Activated CD8-positive, alpha-beta T cell treated with anti-CD3 and anti-CD28 coated beads, Interleukin-2, amount 10 ng/mL, durations not matched to agents 7 days and 5 days (primary cell): ENCODE data around the gene TP53AIP1. TPM values are rescaled to one million over a fixed set of nuclear protein-coding genes. Genes with fewer than 3 reads are reported as not detected.
"Not testable (repeated sequence)": the region's sequence is repeated elsewhere in the genome, so short reads cannot be mapped to it uniquely, and the experiment has no call there.

Source experiments
- ATAC-seq: fragments of 150-1000 bp; cut with Tn5 transposase; one replicate; pipeline ENCODE4 v1.10.0; 2021; ENCODE audit warnings: moderate library complexity
- CTCF ChIA-PET: fragments of 350-600 bp; sonication (Branson Sonifier 250); formaldehyde crosslinking; loops from one replicate; lab custom pipeline; 2021; ENCODE audit warnings: antibody characterized with exemption; lab: Charles Lee
- POLR2A ChIA-PET: fragments of 350-600 bp; sonication (Branson Sonifier 250); formaldehyde crosslinking; loops from one replicate; lab custom pipeline; 2021; ENCODE audit warnings: antibody characterized with exemption; lab: Charles Lee
- DNase-seq: peaks from one replicate; pipeline ENCODE4 v3.0.0-alpha.2; 2020
- H3K27ac Mint-ChIP-seq: one replicate; pipeline ENCODE4 v1.8.0; 2021; ENCODE audit warnings: mild to moderate bottlenecking, mixed read lengths
- H3K27me3 Mint-ChIP-seq: one replicate; pipeline ENCODE4 v1.8.0; 2021; ENCODE audit warnings: low read depth, mixed read lengths
- H3K36me3 Mint-ChIP-seq: one replicate; pipeline ENCODE4 v1.8.0; 2021; ENCODE audit warnings: low read depth, mixed read lengths
- H3K4me1 Mint-ChIP-seq: one replicate; pipeline ENCODE4 v1.8.0; 2021; ENCODE audit warnings: low read depth, mixed read lengths
- H3K4me3 Mint-ChIP-seq: one replicate; pipeline ENCODE4 v1.8.0; 2021; ENCODE audit warnings: mild to moderate bottlenecking, mixed read lengths
- H3K9me3 Mint-ChIP-seq: one replicate; pipeline ENCODE4 v1.8.0; 2022; ENCODE audit warnings: mixed read lengths; ENCODE audit not compliant: insufficient read depth
- total RNA-seq, 2 experiments: library from RNA; stranded (reverse); gene quantifications; one replicate each; pipeline ENCODE4 v1.2.3, GENCODE V29; 2021

The TP53AIP1 gene
- total RNA-seq, 2 experiments from 2014 or later = not detected

DNA sequence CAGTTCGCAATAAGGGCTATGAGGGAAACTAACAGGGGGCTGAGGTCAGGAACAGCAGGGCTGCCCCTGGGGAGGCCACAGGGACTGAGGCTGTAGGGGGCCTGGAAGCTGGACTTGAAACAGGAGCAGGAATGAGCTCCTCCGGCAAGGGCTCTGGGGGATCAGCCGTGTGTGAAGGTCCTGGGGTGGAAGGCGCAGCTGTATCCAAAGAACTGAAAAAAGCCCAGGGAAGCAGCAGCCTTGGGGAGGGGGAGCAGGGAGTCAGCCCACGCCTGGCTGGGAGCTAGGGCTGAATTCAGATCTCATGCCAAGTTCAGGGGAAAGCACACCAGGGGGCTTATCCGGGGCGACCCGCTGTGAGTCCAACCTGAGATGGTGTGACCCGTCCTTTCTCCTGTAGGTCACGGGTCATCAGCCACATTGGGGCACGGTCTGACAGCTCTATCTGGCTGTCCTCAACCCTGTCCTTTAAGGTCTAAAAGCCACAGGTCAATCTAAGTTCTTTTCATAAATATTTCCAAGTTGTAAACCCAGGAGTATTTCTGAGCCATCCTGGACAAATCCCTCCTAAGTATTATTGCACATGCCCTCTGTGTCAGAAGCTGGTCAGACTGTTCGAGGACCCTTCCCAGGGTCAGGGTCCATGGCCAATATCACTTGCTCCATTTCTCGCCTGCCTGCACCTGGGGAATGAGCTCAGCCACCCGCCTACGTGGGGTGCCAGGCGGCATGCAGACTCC, 18.0 kb downstream of the TP53AIP1 start:
- POLR2A ChIA-PET = no interaction called here
- Mint-ChIP-seq H3K27me3 (peaks cover 2% of the 10 kb centered on the region), H3K4me1 (peaks cover 8% of the 10 kb centered on the region), H3K27ac (no peak overlapping the region), H3K9me3 (no peaks in the 10 kb centered on the region), H3K4me3 (no peak overlapping the region), H3K36me3 (no peaks in the 10 kb centered on the region)
- DNase-seq = no peak
- CTCF ChIA-PET = interaction anchor here (0.7 kb wide), 1 partner anchor 39 kb away, joined by 3 read pairs; no protein-coding TSS in a partner anchor
- no peak for ATAC-seq

DNA sequence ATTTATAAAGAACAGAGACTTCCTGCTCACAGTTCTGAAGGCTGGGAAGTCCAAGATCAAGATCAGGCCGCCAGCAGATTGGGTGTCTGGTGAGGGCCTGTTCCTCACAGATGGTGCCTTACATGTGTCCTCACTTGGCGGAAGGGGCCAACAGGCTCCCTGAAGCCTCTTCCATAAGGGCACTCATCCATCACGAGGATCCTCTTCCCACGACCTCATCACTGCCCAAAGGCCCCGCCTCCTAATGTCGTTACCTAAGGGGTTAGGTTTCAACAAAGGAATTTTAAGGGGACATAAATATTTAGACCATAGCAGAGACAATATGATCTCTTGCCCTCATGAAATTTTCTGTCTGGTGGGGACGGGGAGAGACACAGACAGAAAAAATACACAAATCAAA, 18.6 kb downstream of the TP53AIP1 start:
- POLR2A ChIA-PET = no interaction called here
- Mint-ChIP-seq H3K27me3 (peaks cover 2% of the 10 kb centered on the region), H3K36me3 (no peaks in the 10 kb centered on the region), H3K4me3 (no peak overlapping the region), H3K27ac (no peak overlapping the region), H3K9me3 (no peaks in the 10 kb centered on the region), H3K4me1 (peaks cover 11% of the 10 kb centered on the region)
- ATAC-seq (no peak), DNase-seq (no peak)
- CTCF ChIA-PET = no interaction called here

DNA sequence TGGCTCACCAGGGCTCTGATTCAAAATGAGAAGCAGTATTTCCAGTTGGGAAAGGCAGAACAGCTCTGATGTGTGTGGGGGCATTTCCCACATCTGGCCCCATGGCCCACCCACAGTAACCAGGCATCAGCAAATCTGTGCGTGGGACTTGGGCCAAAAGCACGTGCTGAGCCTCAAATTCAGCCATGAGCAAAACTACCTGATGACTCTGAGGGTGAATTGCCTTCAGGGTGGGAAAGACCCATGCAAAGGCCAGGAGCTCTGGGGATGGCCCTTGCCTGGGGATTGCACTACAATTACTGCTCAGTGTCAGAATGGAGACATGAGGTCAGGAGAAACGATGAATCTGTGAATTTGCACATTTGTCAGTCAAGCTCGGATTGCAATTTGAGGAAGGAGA, 20.9 kb downstream of the TP53AIP1 start:
- ChIA-PET POLR2A (no interaction called here), CTCF (interaction anchor here (1.6 kb wide), 1 partner anchor 37 kb away, joined by 3 read pairs; no protein-coding TSS in a partner anchor)
- no peak for DNase-seq

DNA sequence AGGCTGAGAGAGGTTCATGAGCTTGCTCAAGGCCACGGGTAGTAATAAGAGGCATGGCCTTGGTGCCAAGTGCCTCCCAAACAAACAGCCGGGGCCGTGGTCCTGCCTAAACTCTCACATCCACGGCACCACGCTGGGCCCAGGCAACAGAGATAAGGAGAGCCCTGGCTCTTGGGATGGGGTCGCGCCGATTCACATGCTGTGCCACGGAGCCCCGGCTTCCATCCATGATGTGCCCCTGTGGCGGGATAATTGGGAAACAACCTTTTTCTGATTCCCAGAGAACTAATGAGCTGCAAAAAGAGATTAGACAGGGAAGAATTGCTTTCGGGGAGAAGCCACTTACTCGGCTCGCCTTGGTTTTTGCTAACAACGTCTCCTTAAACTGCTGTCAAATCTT, 22.0 kb downstream of the TP53AIP1 start:
- Mint-ChIP-seq H3K36me3 (no peaks in the 10 kb centered on the region), H3K9me3 (no peaks in the 10 kb centered on the region), H3K4me1 (peaks cover 4% of the 10 kb centered on the region), H3K4me3 (no peak overlapping the region), H3K27ac (no peak overlapping the region), H3K27me3 (peaks cover 2% of the 10 kb centered on the region)
- ChIA-PET POLR2A (no interaction called here), CTCF (interaction anchor here (1.6 to 2.4 kb wide), 2 partner anchors 36 kb away, joined by 3 to 8 read pairs; no protein-coding TSS in a partner anchor)
- no peak for ATAC-seq
- DNase-seq = no peak

More for the DNA sequence above, 20.9 kb downstream of the TP53AIP1 start:
- peaks cover 4% of the 10 kb centered on the region for H3K4me1 Mint-ChIP-seq
- no peaks in the 10 kb centered on the region for H3K36me3 Mint-ChIP-seq
- no peak overlapping the region for H3K4me3 Mint-ChIP-seq
- no peak overlapping the region for H3K27ac Mint-ChIP-seq
- no peak for ATAC-seq
- H3K9me3 Mint-ChIP-seq = no peaks in the 10 kb centered on the region
- peaks cover 2% of the 10 kb centered on the region for H3K27me3 Mint-ChIP-seq

DNA sequence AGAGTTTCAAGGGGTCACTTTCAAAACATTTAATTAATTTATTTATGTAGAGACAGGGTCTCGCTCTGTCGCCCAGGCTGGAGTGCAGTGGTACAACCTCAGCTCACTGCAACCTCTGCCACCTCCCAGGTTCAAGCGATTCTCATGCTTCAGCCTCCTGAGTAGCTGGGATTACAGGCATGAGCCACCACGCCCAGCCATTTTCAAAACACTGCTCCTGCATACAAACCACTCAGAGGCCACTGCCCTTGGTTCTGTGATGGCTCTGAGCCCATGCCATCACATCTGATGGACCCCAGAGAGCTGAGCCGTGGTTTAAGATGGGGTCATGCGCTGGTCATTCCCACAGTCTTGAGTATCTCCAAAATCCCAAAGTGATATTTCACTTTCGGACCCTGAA, 23.0 kb downstream of the TP53AIP1 start:
- not testable (repeated sequence) for H3K9me3 Mint-ChIP-seq, H3K36me3 Mint-ChIP-seq, H3K4me1 Mint-ChIP-seq, DNase-seq, H3K27me3 Mint-ChIP-seq, ATAC-seq, H3K4me3 Mint-ChIP-seq, H3K27ac Mint-ChIP-seq
- CTCF ChIA-PET = interaction anchor here (1.0 to 2.4 kb wide), 3 partner anchors 15 to 37 kb away, joined by 3 to 8 read pairs (median 3); no protein-coding TSS in a partner anchor
- POLR2A ChIA-PET = interaction anchor here (0.7 to 1.1 kb wide), 2 partner anchors 10 to 15 kb away, joined by 3 read pairs; no protein-coding TSS in a partner anchor

DNA sequence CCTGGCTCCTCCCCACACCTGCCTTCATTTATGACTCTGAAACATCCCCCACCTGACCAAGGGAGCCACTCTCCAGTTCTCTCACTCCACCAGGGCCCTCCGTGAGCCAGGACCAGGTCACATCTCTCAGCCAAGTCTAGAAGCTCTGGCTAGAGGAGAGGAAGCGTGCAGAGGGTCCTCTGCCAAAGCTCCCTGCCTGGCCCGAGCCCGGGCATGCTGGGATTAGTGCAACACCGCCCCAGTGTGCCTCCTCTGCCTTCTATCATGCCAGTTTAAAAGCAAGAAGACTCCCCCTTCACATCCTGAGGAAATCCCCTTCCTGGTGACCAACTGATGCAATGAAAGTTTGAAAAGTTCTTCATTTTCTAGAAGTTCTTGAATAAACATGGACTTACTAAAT, 23.5 kb downstream of the TP53AIP1 start:
- Mint-ChIP-seq H3K4me1 (peaks cover 4% of the 10 kb centered on the region), H3K9me3 (no peaks in the 10 kb centered on the region), H3K27me3 (no peaks in the 10 kb centered on the region), H3K4me3 (no peak overlapping the region), H3K36me3 (no peaks in the 10 kb centered on the region), H3K27ac (no peak overlapping the region)
- ChIA-PET CTCF (interaction anchor here (1.0 to 2.4 kb wide), 4 partner anchors 15 to 37 kb away, joined by 3 to 8 read pairs (median 3); no protein-coding TSS in a partner anchor), POLR2A (interaction anchor here (0.7 to 1.1 kb wide), 3 partner anchors 9 to 15 kb away, joined by 3 read pairs; no protein-coding TSS in a partner anchor)
- no peak for ATAC-seq
- no peak for DNase-seq

DNA sequence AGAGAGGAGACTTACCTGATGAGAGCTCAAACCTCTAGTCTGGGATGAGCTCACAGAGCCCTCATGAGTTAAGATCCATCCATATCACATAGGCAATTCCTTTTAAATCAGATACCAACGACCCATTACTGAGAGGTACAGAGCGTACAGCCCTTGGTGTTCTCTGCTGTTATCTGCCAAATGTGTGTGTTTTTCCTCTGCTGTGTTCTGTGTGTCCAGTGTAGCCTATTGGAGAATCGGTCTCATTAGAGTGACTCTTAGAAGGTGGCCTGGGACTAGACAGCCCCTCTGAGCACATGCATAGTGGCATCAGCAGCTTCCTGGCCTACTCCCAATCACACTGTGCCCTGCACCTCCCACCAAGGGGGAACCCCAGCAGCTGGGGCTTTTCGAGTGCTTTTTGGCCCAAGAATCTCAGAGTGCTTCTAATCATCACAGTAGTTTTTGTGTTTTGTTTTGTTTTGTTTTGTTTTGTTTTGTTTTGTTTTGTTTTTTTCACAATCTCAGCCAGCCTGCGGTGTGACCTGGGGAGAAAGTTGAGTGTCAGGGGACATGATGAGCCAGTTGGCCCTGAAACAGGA, 25.4 kb downstream of the TP53AIP1 start:
- ChIA-PET CTCF (no interaction called here), POLR2A (interaction anchor here (0.6 kb wide), 1 partner anchor 256 kb away, joined by 3 read pairs; no protein-coding TSS in a partner anchor)
- no peak for DNase-seq
- no peaks in the 10 kb centered on the region for H3K9me3 Mint-ChIP-seq
- H3K27me3 Mint-ChIP-seq = peaks cover 2% of the 10 kb centered on the region
- no peaks in the 10 kb centered on the region for H3K36me3 Mint-ChIP-seq
- ATAC-seq = no peak
- no peak overlapping the region for H3K27ac Mint-ChIP-seq
- H3K4me1 Mint-ChIP-seq = peaks cover 4% of the 10 kb centered on the region
- H3K4me3 Mint-ChIP-seq = no peak overlapping the region

DNA sequence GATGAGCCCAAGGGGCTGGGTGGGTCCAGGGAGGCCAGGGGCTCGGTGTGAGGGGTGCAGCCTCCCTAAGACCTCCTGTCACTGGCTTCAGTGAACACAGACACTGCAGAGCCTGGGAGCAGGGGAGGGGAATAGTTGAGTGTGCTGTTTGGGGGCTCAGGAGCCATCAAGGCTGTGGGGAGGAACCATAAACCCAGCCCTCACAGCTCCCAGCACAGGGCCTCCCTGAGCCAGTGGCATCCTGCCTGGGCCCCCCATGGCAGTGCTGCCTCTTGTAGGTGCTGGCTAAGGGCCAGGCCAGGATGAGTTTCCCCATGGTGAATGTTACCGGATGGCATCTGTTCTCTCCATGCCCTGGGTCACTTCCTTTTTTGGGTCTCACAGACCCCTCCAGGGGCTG, 26.0 kb downstream of the TP53AIP1 start:
- Mint-ChIP-seq H3K4me1 (peaks cover 4% of the 10 kb centered on the region), H3K36me3 (no peaks in the 10 kb centered on the region), H3K4me3 (no peak overlapping the region), H3K27me3 (peaks cover 2% of the 10 kb centered on the region), H3K9me3 (no peaks in the 10 kb centered on the region), H3K27ac (no peak overlapping the region)
- DNase-seq = no peak
- POLR2A ChIA-PET = interaction anchor here (0.6 kb wide), 1 partner anchor 257 kb away, joined by 3 read pairs; no protein-coding TSS in a partner anchor
- ATAC-seq = no peak
- CTCF ChIA-PET = no interaction called here

DNA sequence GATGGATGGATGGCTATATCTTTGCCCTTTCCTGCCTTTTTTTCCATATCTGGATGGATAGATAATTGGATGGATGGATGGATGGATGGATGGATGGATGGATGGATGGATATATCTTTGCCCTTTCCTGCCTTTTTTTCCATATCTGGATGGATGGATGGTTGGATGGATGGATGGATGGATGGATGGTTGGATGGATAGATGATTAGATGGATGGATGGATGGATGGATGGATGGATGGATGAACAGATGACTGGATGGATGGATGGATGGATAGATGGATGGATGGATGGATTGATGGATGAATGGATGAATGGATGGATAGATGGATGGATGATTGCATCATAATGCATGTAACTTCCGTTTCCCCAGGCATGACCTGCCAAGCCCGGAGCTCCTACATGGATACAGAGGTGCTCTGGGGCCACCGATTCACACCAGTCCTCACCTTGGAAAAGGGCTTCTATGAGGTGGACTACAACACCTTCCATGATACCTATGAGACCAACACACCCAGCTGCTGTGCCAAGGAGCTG, 26.6 kb downstream of the TP53AIP1 start:
- H3K4me3 Mint-ChIP-seq = no peak overlapping the region
- H3K27me3 Mint-ChIP-seq = peaks cover 2% of the 10 kb centered on the region
- no peak overlapping the region for H3K27ac Mint-ChIP-seq
- ChIA-PET POLR2A (no interaction called here), CTCF (no interaction called here)
- peaks cover 4% of the 10 kb centered on the region for H3K4me1 Mint-ChIP-seq
- ATAC-seq = no peak
- no peak for DNase-seq
- H3K36me3 Mint-ChIP-seq = no peaks in the 10 kb centered on the region
- no peaks in the 10 kb centered on the region for H3K9me3 Mint-ChIP-seq

DNA sequence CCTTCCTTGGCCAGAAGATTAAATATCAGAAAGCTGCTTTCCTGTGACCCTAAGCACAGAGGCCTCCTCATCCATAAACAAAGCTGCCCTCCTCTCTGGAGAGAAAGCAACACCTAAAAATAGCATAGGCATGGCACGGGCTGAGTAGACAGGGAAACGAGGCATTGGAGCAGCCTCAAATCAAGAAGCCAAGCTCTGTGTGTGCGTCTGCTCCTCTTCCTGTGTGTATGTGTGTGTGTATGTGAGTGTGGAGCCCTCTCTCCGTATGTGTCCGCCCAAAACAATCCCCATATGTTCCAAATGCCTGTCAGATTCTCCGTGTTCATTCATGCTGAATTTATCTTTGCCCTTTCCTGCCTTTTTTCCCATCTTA, 27.5 kb downstream of the TP53AIP1 start:
- Mint-ChIP-seq H3K27me3 (peaks cover 2% of the 10 kb centered on the region), H3K36me3 (no peaks in the 10 kb centered on the region), H3K4me3 (no peak overlapping the region), H3K9me3 (no peaks in the 10 kb centered on the region), H3K4me1 (peaks cover 4% of the 10 kb centered on the region), H3K27ac (no peak overlapping the region)
- ChIA-PET CTCF (interaction anchor here (1.0 kb wide), 1 partner anchor 11 kb away, joined by 3 read pairs; no protein-coding TSS in a partner anchor), POLR2A (no interaction called here)
- ATAC-seq (no peak), DNase-seq (no peak)

DNA sequence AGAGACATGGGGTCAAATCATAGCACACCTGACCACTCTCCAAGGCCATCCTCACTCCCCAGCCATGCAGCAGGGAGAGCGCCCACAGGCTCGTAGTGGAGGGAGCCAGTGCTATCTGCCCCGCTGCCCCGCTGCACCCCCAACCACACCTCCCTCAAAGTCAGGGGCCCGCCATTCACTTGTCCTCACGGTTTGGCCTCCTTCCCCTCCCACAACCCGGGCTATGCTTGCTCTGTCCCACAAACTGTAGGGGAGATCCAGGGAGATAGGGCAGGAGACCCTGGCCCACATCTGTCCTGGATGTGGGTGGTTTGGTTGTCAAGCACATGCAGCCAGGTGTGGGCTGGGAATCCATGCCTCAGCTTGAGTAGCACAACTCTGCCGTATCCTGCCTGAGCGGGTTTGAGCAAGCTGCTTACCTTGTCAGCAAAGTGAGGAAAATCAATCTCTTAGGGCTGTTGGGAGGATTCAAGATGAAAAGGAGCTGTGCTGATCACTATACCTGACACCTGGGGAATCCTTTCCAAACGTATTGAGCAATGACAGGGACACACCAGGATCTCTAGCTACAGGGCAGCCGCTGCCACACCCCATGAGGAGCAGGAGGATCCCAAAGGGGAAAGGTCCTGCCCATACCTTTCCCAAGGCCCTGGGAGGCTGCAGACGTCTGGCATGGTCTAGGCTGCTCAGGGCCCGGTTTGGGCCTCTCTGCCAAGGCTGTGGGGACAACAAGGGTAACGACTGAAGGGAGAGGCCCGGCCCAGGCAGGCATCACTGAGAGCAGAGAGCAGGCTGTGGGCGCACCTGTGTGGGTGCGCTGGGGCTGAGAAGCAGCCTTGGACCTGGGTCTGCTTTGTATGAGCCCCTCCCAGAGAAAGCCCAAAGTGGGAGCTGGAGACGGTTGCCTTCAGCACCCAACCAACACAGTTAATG, 28.2 kb downstream of the TP53AIP1 start:
- ChIA-PET POLR2A (no interaction called here), CTCF (interaction anchor here (1.0 kb wide), 1 partner anchor 10 kb away, joined by 3 read pairs; no protein-coding TSS in a partner anchor)
- Mint-ChIP-seq H3K4me1 (peaks cover 4% of the 10 kb centered on the region), H3K27me3 (peaks cover 6% of the 10 kb centered on the region), H3K4me3 (no peak overlapping the region), H3K27ac (no peak overlapping the region), H3K36me3 (no peaks in the 10 kb centered on the region), H3K9me3 (no peaks in the 10 kb centered on the region)
- no peak for DNase-seq
- no peak for ATAC-seq
